ENCODE results near the gene ETV3L. TPM values are rescaled to one million over a fixed set of nuclear protein-coding genes. Genes with fewer than 3 reads are reported as not detected.

ETV3L gene
- total and polyA plus RNA-seq, 2 experiments from 2014 or later, result not detected

GRCh38 chr1:157110003-157110402 is 10.4 kb upstream of the ETV3L start:
- peaks cover 36% of the 10 kb centered on the region for H3K27me3 ChIP-seq
- H3K27ac ChIP-seq, result no peak overlapping the region
- H4K20me1 ChIP-seq (ENCODE audit: insufficient read depth, poor library complexity, severe bottlenecking), result no peaks in the 10 kb centered on the region
- H3K36me3 ChIP-seq (replicated peaks; ENCODE audit: insufficient read depth, low read depth), result no peaks in the 10 kb centered on the region
- no peaks in the 10 kb centered on the region for H3K9me2 ChIP-seq (replicated peaks; ENCODE audit: insufficient read depth)
- no peaks in the 10 kb centered on the region for H3K79me2 ChIP-seq
- H3K4me3 ChIP-seq, result no peak overlapping the region
- 88% methylated on average over 6 of the region's 6 CpGs for WGBS (ENCODE audit: low lambda C conversion rate, missing lambda C conversion rate)
- H3K9me3 ChIP-seq (ENCODE audit: low read depth), result no peaks in the 10 kb centered on the region
- DNase-seq (ENCODE audit: low spot score), result no peak
- H3K4me2 ChIP-seq, result no peak overlapping the region
- no peaks in the 10 kb centered on the region for H3K4me1 ChIP-seq (ENCODE audit: insufficient read depth)
- TF ChIP-seq EZH2 (IDR thresholded peaks at IDR 0.05; ENCODE audit: borderline replicate concordance), result no peak
- no peak for TF ChIP-seq CTCF (IDR thresholded peaks at IDR 0.05; ENCODE audit: poor library complexity)
- TF ChIP-seq EZH2phosphoT487 (IDR thresholded peaks at IDR 0.05; ENCODE audit: low read depth, severe bottlenecking, unreplicated experiment), result no peak
- H2AFZ ChIP-seq, result no peak overlapping the region

GRCh38 chr1:157108448-157108847 is 8.8 kb upstream of the ETV3L start:
- no peaks in the 10 kb centered on the region for H4K20me1 ChIP-seq (ENCODE audit: insufficient read depth, poor library complexity, severe bottlenecking)
- H3K4me3 ChIP-seq, result no peak overlapping the region
- H3K79me2 ChIP-seq, result no peaks in the 10 kb centered on the region
- H3K27ac ChIP-seq, result no peak overlapping the region
- H3K36me3 ChIP-seq (replicated peaks; ENCODE audit: insufficient read depth, low read depth), result no peaks in the 10 kb centered on the region
- H3K4me2 ChIP-seq, result no peak overlapping the region
- H3K27me3 ChIP-seq, result peaks cover 36% of the 10 kb centered on the region
- H3K9me3 ChIP-seq (ENCODE audit: low read depth), result no peaks in the 10 kb centered on the region
- 81% methylated on average over 6 of the region's 6 CpGs for WGBS (ENCODE audit: low lambda C conversion rate, missing lambda C conversion rate)
- no peaks in the 10 kb centered on the region for H3K4me1 ChIP-seq (ENCODE audit: insufficient read depth)
- TF ChIP-seq EZH2 (IDR thresholded peaks at IDR 0.05; ENCODE audit: borderline replicate concordance) (no peak), CTCF (IDR thresholded peaks at IDR 0.05; ENCODE audit: poor library complexity) (no peak), EZH2phosphoT487 (IDR thresholded peaks at IDR 0.05; ENCODE audit: low read depth, severe bottlenecking, unreplicated experiment) (no peak)
- no peak overlapping the region for H2AFZ ChIP-seq
- DNase-seq (ENCODE audit: low spot score), result no peak
- no peaks in the 10 kb centered on the region for H3K9me2 ChIP-seq (replicated peaks; ENCODE audit: insufficient read depth)

GRCh38 chr1:157107702-157108101 is 8.1 kb upstream of the ETV3L start:
- H3K36me3 ChIP-seq (replicated peaks; ENCODE audit: insufficient read depth, low read depth), result no peaks in the 10 kb centered on the region
- H3K4me1 ChIP-seq (ENCODE audit: insufficient read depth), result no peaks in the 10 kb centered on the region
- peaks cover 31% of the 10 kb centered on the region for H3K27me3 ChIP-seq
- H3K4me2 ChIP-seq, result no peak overlapping the region
- DNase-seq (ENCODE audit: low spot score), result no peak
- 39% methylated on average over 19 of the region's 19 CpGs for WGBS (ENCODE audit: low lambda C conversion rate, missing lambda C conversion rate)
- no peaks in the 10 kb centered on the region for H4K20me1 ChIP-seq (ENCODE audit: insufficient read depth, poor library complexity, severe bottlenecking)
- H3K4me3 ChIP-seq, result no peak overlapping the region
- no peak overlapping the region for H3K27ac ChIP-seq
- no peak overlapping the region for H2AFZ ChIP-seq
- TF ChIP-seq CTCF (IDR thresholded peaks at IDR 0.05; ENCODE audit: poor library complexity), result no peak
- no peak for TF ChIP-seq EZH2 (IDR thresholded peaks at IDR 0.05; ENCODE audit: borderline replicate concordance)
- no peak for TF ChIP-seq EZH2phosphoT487 (IDR thresholded peaks at IDR 0.05; ENCODE audit: low read depth, severe bottlenecking, unreplicated experiment)
- H3K79me2 ChIP-seq, result no peaks in the 10 kb centered on the region
- H3K9me2 ChIP-seq (replicated peaks; ENCODE audit: insufficient read depth), result no peaks in the 10 kb centered on the region
- H3K9me3 ChIP-seq (ENCODE audit: low read depth), result no peaks in the 10 kb centered on the region

GRCh38 chr1:157106813-157107189 is 7.2 kb upstream of the ETV3L start:
- Histone ChIP-seq H3K36me3 (replicated peaks; ENCODE audit: insufficient read depth, low read depth) (no peaks in the 10 kb centered on the region), H3K4me2 (no peak overlapping the region), H3K9me2 (replicated peaks; ENCODE audit: insufficient read depth) (no peaks in the 10 kb centered on the region), H3K4me3 (no peak overlapping the region), H3K27me3 (peaks cover 24% of the 10 kb centered on the region), H2AFZ (no peak overlapping the region), H3K79me2 (no peaks in the 10 kb centered on the region), H3K9me3 (ENCODE audit: low read depth) (no peaks in the 10 kb centered on the region), H3K4me1 (ENCODE audit: insufficient read depth) (no peaks in the 10 kb centered on the region), H3K27ac (no peak overlapping the region), H4K20me1 (ENCODE audit: insufficient read depth, poor library complexity, severe bottlenecking) (no peaks in the 10 kb centered on the region)
- no peak for DNase-seq (ENCODE audit: low spot score)
- WGBS (ENCODE audit: low lambda C conversion rate, missing lambda C conversion rate), result 87% methylated on average over 6 of the region's 6 CpGs
- no peak for TF ChIP-seq EZH2phosphoT487 (IDR thresholded peaks at IDR 0.05; ENCODE audit: low read depth, severe bottlenecking, unreplicated experiment)

Data from hepatocyte (in vitro differentiated cells).